Astrocyte (in vitro differentiated cells and primary cell): ENCODE data around the gene ALMS1.

Experiments used
- EZH2 ChIP-seq: IDR thresholded peaks from 2 replicates; pipeline ENCODE4 v1.6.1; 2012; ENCODE audit warnings: mild to moderate bottlenecking, low read length, inconsistent platforms; ENCODE audit not compliant: insufficient read depth
- TF ChIP-seq, protein P1 (sequence below): IDR thresholded peaks from 2 replicates; pipeline ENCODE4 v1.5.1; 2011; ENCODE audit warnings: low read depth, mild to moderate bottlenecking, inconsistent platforms, low read length, moderate library complexity; ENCODE audit not compliant: insufficient read depth

DNA sequence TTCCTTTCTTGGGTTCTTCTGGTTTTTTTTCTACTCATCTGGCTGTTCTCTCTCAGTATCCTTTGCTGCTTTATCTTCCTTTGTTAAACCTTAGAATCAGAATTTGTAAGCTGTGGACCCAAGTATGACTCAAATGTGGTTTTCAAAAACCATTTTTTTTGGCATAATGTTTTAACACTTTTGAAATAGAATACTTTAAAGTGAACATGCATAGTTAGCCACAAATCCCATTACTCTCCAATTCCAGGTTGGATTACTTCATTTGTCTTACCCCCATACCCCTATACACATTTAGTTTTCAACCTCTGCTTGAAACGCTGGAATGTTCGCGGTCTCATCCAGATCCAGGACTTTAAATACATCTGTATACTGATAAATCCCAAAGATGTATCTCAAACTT lies 29.1 kb downstream of the ALMS1 start:
- TF ChIP-seq, protein P1, sequence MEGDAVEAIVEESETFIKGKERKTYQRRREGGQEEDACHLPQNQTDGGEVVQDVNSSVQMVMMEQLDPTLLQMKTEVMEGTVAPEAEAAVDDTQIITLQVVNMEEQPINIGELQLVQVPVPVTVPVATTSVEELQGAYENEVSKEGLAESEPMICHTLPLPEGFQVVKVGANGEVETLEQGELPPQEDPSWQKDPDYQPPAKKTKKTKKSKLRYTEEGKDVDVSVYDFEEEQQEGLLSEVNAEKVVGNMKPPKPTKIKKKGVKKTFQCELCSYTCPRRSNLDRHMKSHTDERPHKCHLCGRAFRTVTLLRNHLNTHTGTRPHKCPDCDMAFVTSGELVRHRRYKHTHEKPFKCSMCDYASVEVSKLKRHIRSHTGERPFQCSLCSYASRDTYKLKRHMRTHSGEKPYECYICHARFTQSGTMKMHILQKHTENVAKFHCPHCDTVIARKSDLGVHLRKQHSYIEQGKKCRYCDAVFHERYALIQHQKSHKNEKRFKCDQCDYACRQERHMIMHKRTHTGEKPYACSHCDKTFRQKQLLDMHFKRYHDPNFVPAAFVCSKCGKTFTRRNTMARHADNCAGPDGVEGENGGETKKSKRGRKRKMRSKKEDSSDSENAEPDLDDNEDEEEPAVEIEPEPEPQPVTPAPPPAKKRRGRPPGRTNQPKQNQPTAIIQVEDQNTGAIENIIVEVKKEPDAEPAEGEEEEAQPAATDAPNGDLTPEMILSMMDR, result no peak
- no peak for TF ChIP-seq EZH2
